Ammon's horn (tissue), 1 donor: Measurements from ENCODE around the gene PC.

Experiments
- DNase-seq: peaks from one replicate; pipeline ENCODE4 v3.0.0-alpha.2; 2016; ENCODE audit warnings: low spot score

Gene PC

GRCh38 chr11:66956689-66957290 lies 1.4 kb downstream of the PC start:
- DNase-seq: peak; percentile 77

GRCh38 chr11:66953081-66953833 lies 4.9 kb downstream of the PC start:
- DNase-seq: no peak

- DNase-seq: no peak
Observed at GRCh38 chr11:66951927-66952337, 6.3 kb downstream of the PC start.

- DNase-seq: no peak
Observed at GRCh38 chr11:66951135-66951534, 7.0 kb downstream of the PC start.

GRCh38 chr11:66950112-66950535 lies 8.1 kb downstream of the PC start:
- DNase-seq: no peak

- DNase-seq: no peak
Observed at GRCh38 chr11:66938582-66939135, 19.5 kb downstream of the PC start.

- DNase-seq: no peak
Observed at GRCh38 chr11:66937193-66937733, 20.9 kb downstream of the PC start.

- no peak for DNase-seq
Observed at GRCh38 chr11:66936311-66936711, 21.9 kb downstream of the PC start.

GRCh38 chr11:66934950-66935779 lies 23.0 kb downstream of the PC start:
- no peak for DNase-seq

- DNase-seq: no peak
Observed at GRCh38 chr11:66933531-66933930, 24.7 kb downstream of the PC start.

- DNase-seq: no peak
Observed at GRCh38 chr11:66932543-66932942, 25.6 kb downstream of the PC start.

- no peak for DNase-seq
Observed at GRCh38 chr11:66929753-66930152, 28.4 kb downstream of the PC start.

GRCh38 chr11:66924272-66924671 lies 33.9 kb downstream of the PC start:
- DNase-seq: no peak

GRCh38 chr11:66922551-66922950 lies 35.6 kb downstream of the PC start:
- no peak for DNase-seq

- peak; percentile 55 for DNase-seq
Observed at GRCh38 chr11:66920978-66921784, 37.0 kb downstream of the PC start.

GRCh38 chr11:66919923-66920322 lies 38.3 kb downstream of the PC start:
- peak; percentile 78 for DNase-seq

- DNase-seq: no peak
Observed at GRCh38 chr11:66918741-66919140, 39.4 kb downstream of the PC start.

GRCh38 chr11:66915866-66916265 lies 42.3 kb downstream of the PC start:
- peak; percentile 43 for DNase-seq

GRCh38 chr11:66915046-66915832 lies 42.9 kb downstream of the PC start:
- DNase-seq: peak; percentile 79

- DNase-seq: no peak
Observed at GRCh38 chr11:66914505-66914904, 43.7 kb downstream of the PC start.

GRCh38 chr11:66912911-66913310 lies 45.3 kb downstream of the PC start:
- DNase-seq: peak; percentile 94
